BE2C (cell line): ENCODE data around the gene CCDC9B.
A peak's percentile ranks its signal among the peaks of the same experiment; 100 is the strongest.

ENCODE experiments used
- DNase-seq: peaks from one replicate; pipeline ENCODE4 v3.0.0-alpha.2; 2020
- H3K27me3 ChIP-seq: fragments of 250-450 bp; sonication (Bioruptor Pico); 2 replicates; pipeline ENCODE4 v1.5.1; 2020; ENCODE audit warnings: mild to moderate bottlenecking
- H3K36me3 ChIP-seq: fragments of 250-450 bp; sonication (Bioruptor Pico); 2 replicates; pipeline ENCODE4 v1.5.1; 2020; ENCODE audit warnings: mild to moderate bottlenecking
- H3K4me1 ChIP-seq: fragments of 250-450 bp; sonication (Bioruptor Pico); 2 replicates; pipeline ENCODE4 v1.5.1; 2020
- H3K4me3 ChIP-seq: 2 replicates; pipeline ENCODE4 v1.5.1; 2011; ENCODE audit warnings: low read depth, low read length
- H3K9me3 ChIP-seq: fragments of 250-450 bp; sonication (Bioruptor Pico); 2 replicates; pipeline ENCODE4 v1.5.1; 2020
- TF ChIP-seq, protein P1 (sequence below): IDR thresholded peaks from 2 replicates; pipeline ENCODE4 v1.5.1; 2012; ENCODE audit warnings: mild to moderate bottlenecking, low read depth, low read length

Gene CCDC9B

DNA sequence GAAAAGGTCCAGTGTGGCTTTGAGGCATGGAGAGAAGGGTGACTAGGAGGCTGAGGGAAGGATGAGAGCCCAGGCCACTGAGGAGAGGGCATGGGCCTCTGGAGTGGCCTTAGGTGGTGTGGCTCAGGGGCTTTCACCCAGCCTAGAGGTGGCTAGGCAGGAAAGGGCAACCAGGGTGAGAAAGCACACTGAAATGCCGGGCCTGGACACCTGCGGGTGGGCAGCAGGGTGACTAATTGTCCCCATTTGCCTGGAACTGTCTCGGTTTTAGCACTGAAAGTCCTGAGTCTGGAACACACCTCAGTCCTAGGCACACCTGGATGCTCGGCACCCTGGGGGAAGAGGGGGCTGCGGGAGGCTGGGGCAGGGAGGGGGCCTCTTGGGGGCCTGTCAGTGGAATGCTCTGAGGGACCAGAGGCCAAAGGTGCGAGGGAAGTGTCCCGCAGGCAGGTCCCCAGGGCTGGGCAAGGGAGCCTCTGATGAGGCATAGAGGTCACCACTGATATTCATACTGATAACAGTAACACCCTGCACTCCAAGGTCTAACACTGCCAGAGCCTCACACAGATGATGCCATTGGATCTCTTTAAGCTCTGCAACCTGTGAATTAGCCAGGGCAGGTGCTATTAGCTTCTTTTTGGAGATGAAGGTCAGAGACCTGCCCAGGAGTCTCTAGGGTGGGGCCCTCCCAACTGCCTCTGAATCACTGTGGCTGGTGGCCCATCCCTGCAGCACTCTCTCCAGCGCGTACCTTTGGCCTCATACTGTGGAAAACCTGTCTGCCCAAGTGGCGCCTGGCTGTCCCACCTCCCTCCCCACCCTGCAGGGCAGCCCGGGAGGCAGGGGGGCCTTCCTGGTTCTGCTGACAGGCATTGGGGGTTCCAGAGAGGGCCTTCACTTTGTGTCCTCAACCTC is 7.1 kb upstream of the CCDC9B start:
- Histone ChIP-seq H3K9me3 (no peaks in the 10 kb centered on the region), H3K4me1 (peaks cover 3% of the 10 kb centered on the region), H3K27me3 (no peaks in the 10 kb centered on the region), H3K36me3 (no peaks in the 10 kb centered on the region), H3K4me3 (no peak overlapping the region)
- TF ChIP-seq, protein P1, sequence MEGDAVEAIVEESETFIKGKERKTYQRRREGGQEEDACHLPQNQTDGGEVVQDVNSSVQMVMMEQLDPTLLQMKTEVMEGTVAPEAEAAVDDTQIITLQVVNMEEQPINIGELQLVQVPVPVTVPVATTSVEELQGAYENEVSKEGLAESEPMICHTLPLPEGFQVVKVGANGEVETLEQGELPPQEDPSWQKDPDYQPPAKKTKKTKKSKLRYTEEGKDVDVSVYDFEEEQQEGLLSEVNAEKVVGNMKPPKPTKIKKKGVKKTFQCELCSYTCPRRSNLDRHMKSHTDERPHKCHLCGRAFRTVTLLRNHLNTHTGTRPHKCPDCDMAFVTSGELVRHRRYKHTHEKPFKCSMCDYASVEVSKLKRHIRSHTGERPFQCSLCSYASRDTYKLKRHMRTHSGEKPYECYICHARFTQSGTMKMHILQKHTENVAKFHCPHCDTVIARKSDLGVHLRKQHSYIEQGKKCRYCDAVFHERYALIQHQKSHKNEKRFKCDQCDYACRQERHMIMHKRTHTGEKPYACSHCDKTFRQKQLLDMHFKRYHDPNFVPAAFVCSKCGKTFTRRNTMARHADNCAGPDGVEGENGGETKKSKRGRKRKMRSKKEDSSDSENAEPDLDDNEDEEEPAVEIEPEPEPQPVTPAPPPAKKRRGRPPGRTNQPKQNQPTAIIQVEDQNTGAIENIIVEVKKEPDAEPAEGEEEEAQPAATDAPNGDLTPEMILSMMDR, result no peak
- no peak for DNase-seq

DNA sequence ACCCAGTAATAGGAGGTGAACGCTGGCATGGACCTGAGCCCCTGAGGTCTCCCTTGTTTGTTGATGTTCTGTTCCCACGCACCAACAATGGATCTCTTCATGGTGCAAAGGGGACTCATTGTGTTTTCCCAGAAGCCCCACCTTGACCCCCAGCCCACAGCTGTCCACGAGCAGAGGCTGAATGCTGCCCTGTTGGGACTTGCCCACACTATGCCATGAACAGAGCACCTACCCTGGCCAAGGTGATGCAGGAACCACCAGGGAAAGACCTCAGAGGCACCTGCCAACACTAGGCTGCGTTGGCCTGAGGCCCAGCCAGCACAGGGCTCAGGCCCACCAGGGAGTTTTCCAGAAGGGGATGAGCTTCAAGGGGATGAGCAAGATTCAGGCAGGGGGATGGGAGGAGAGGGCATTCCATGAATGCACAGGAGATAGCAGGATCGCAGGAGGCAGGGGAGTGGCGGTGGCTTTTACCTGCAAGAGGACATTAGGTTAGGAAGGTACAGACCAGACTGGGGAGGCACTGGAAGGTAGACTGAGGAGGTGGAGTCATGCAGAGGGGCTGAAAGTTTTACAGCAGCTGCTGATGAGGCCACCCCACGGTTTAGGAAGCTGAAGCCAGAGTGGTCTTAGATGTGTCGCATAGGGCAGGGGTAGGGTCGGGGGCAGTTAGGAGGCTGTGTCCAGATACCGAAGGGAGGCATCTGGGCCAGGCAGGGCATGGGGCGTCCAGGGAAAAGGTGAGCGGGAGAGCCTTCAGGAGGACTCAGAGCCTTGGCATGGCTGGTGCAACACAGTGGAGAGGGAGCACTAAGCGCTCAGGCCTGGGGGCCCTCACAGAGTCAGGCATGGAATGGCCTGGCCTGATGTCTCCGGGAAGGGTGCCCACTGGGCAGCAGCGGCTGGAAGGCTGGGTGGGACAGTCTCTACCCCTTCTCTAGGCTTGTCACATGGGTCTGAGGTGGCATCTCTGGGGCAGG is 6.1 kb upstream of the CCDC9B start:
- no peaks in the 10 kb centered on the region for H3K9me3 ChIP-seq
- TF ChIP-seq, protein P1, result no peak
- no peaks in the 10 kb centered on the region for H3K27me3 ChIP-seq
- peaks cover 3% of the 10 kb centered on the region for H3K4me1 ChIP-seq
- no peak overlapping the region for H3K4me3 ChIP-seq
- no peak for DNase-seq
- H3K36me3 ChIP-seq, result no peaks in the 10 kb centered on the region

DNA sequence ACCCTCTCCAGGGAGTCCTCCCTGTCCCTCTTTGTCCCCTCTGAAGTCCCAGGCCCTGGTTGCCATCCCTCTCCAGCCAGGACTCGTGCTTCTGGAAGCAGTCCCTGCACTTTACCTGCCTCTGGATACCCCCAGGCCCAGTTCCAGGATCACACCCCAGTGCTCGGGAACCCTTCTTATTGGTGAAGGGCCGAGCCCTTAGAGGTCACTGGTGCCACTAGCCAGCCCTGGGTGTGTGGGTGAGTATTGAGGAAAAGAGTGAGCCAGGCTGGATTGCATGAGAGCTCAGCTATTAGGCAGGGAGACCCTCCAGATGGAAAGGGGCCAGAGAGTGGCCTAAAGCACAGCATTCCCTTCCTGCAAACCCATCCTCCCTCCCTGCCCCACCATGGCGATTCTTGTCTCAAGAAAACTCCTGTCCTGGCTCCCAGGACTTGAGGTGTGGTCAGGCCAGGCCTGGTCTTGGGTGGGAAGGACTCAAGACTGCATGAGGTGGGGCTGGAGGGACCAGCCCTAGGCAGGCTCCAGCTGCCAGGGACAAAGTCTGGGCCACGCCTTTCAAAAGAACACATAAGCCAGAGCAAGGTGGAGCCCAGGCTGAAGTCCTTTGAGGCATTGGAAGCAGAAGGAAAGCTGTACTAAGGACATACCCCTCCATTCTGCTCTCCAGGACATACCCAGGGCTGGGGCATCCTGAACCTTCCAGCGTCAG is 5.3 kb upstream of the CCDC9B start:
- Histone ChIP-seq H3K27me3 (no peaks in the 10 kb centered on the region), H3K4me3 (no peak overlapping the region), H3K36me3 (no peaks in the 10 kb centered on the region), H3K4me1 (peaks cover 10% of the 10 kb centered on the region), H3K9me3 (no peaks in the 10 kb centered on the region)
- DNase-seq, result no peak
- TF ChIP-seq, protein P1, result no peak

DNA sequence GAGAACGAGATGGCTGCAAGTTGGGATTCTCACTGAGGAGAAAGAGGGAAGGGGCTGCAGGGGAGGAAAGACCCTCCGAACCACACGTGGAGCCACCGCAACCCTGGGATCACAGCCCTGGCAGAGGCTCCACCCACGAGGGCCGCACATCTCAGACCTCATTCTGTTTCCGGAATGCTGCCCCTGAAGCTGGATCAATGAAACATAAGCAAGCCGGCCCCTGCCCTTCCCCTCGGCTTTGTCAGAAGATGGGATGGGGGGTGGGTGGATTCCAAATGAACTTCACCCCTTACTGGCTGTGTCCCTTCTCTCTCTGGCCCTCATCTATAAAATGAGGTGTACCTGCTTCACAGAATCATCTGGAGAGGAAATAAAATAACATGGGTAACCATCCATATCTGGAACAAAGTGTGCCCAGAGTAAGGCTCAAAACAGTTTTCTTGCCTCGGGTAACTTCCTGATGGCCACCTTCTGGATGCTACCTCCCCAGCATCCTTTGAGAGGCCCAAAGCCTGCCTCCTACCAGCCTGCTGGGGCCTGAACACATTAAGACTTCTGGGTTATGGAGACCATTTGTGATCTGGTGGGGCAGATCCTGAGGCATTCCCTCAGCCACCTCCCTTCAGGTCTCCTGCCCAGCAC is 4.6 kb upstream of the CCDC9B start:
- Histone ChIP-seq H3K36me3 (no peaks in the 10 kb centered on the region), H3K9me3 (no peaks in the 10 kb centered on the region), H3K4me1 (peaks cover 12% of the 10 kb centered on the region), H3K4me3 (no peak overlapping the region), H3K27me3 (no peaks in the 10 kb centered on the region)
- TF ChIP-seq, protein P1, result no peak
- no peak for DNase-seq

DNA sequence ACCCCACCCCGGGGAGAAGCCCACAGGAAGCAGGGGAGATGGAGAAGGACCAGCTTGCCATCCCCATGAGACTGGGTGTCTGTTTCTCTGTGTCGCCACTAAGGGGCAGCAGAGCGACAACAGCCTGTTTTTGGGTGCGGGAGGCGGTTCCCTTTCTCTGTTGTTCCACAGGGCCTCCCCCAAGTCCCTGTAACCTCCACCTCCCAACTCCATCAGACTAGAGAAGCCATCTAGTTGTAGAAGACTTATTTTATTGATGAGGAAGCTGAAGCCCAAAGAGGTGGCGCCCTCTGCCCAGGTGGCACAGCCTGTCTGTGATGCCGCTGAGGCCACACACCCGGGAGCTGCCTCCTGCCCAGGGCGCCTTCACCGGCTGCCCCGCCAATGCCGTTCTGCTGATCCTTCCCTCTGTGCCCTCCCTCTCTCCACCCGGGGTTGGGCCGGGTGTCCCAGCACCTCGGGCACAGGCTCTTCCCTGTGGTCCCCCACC is 3.9 kb upstream of the CCDC9B start:
- TF ChIP-seq, protein P1, result peak; percentile 91
- Histone ChIP-seq H3K36me3 (no peaks in the 10 kb centered on the region), H3K4me3 (no peak overlapping the region), H3K4me1 (peaks cover 16% of the 10 kb centered on the region), H3K27me3 (no peaks in the 10 kb centered on the region), H3K9me3 (no peaks in the 10 kb centered on the region)
- peak; percentile 73 for DNase-seq
